KOPT-K1 (cell line): ENCODE measurements around the gene AP1S1.
"Not testable (repeated sequence)": the region's sequence is repeated elsewhere in the genome, so short reads cannot be mapped to it uniquely, and the experiment has no call there.

Experiments
- H3K27ac ChIP-seq: fragments of 200-600 bp; sonication (generic); 2 replicates; pipeline ENCODE4 v1.5.1; 2016; ENCODE audit warnings: antibody characterized with exemption, mild to moderate bottlenecking, low read depth, low read length; ENCODE audit not compliant: poor library complexity, severe bottlenecking
- H3K36me3 ChIP-seq: fragments of 200-600 bp; sonication (generic); 2 replicates; pipeline ENCODE4 v1.5.1; 2017; ENCODE audit warnings: antibody characterized with exemption, mild to moderate bottlenecking, low read length, moderate library complexity; ENCODE audit not compliant: insufficient read depth
- H3K9me3 ChIP-seq: fragments of 200-600 bp; sonication (generic); 2 replicates; pipeline ENCODE4 v1.5.1; 2017; ENCODE audit warnings: antibody characterized with exemption, low read length, mild to moderate bottlenecking; ENCODE audit not compliant: insufficient read depth, poor library complexity, severe bottlenecking

AP1S1 gene

DNA sequence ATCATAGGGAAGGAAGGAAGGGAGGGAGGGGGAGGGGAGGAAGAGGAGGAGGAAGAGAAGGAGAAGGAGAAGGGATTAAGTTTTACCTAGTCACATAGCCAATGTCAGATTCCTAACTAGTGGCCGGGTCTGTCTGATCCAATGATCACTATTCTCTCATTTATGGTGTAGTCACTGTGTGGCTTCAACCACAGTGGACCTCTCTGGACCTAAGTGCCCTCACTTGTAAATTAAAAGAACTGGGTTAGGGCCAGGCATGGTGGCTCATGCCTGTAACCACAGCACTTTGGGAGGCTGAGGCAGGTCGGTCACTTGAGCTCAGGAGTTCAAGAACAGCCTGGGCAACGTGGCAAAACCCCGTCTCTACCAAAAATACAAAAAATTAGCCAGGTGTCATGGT lies 34.0 kb upstream of the AP1S1 start:
- Histone ChIP-seq H3K36me3 (no peaks in the 10 kb centered on the region), H3K27ac (no peak overlapping the region), H3K9me3 (no peaks in the 10 kb centered on the region)

DNA sequence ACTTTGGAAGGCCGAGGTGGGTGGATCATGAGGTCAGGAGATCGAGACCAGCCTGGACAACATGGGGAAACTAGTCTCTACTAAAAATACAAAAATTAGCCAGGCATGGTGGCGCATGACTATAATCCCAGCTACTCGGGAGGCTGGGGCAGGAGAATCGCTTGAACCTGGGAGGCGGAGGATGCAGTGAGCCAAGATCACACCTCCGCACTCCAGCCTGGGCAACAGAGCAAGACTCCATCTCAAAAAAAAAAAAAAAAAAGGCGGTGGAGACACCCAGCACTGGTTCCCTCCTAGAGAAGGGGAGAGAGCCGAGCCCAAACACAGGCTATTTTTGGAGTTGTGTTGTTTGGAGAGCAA lies 32.7 kb upstream of the AP1S1 start:
- not testable (repeated sequence) for H3K9me3 ChIP-seq, H3K36me3 ChIP-seq, H3K27ac ChIP-seq

- Histone ChIP-seq H3K9me3 (no peaks in the 10 kb centered on the region), H3K36me3 (no peaks in the 10 kb centered on the region), H3K27ac (no peak overlapping the region)
Observed at GRCh38 chr7:101121991-101122932, 32.0 kb upstream of the AP1S1 start.

DNA sequence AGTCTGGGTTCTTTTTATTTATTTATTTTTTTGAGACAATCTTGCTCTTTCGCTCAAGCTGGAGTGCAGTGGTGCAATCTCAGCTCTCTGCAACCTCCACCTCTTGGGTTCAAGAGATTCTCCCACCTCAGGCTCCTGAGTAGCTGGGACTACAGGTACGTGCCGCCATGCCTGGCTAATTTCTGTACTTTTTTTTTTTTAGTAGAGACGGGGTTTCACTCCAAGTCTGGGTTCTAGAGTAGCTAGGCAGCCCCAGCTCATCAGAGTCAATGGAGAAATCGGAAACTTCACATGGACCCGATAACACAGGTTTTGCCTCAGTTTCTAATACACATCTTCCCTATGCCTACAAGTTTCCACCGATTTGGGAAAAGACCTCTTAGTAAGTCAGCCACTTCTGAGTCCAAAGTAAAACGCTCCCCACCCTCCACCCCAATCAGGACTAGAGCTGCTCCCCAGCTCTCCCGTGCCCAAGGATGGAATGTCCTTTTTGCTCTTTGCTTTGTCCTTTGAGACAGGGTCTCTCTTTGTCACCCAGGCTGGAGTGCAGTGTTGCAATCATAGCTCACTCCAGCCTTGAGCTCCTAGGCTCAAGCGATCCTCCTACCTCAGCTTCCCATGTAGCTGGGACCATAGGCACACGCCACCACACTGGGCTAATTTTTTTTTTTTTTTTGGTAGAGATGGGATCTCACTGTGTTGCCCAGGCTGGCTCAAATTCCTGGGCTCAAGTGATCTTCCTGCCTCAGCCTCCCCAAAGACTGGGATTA lies 31.2 kb upstream of the AP1S1 start:
- Histone ChIP-seq H3K9me3 (no peaks in the 10 kb centered on the region), H3K27ac (no peak overlapping the region), H3K36me3 (no peaks in the 10 kb centered on the region)

GRCh38 chr7:101123703-101124068 lies 30.6 kb upstream of the AP1S1 start:
- H3K9me3 ChIP-seq: no peaks in the 10 kb centered on the region
- no peaks in the 10 kb centered on the region for H3K36me3 ChIP-seq
- H3K27ac ChIP-seq: no peak overlapping the region

DNA sequence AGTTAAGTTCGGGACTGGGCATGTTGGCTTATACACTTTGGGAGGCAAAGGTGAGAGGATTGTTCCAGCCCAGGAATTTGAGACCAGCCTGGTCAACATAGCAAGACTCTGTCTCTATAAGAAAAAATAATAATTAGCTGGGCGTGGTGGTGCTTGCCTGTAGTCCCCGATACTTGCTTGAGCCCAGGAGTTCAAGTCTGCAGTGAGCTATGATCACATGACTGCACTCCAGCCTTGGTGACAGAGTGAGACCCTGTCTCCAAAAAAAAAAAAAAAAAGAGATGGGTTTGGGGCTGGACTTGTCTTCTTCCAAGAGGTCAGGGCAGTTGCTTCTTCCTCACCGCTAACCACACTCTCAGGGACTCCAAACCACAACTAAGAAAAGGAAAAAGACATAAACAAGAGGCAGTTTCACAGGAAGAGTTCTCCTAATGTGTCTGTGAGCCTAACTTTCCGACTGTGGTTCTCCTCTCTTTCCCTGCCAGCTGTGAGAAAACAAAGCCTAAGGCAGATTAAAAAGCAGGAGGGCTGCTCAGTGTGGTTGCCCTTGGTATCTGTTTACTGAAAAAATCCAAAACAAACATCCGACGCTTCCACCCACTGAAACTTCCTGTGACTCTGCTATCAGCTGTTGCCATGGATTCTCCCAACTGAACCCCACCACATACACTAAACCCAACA lies 29.8 kb upstream of the AP1S1 start:
- H3K27ac ChIP-seq: no peak overlapping the region
- no peaks in the 10 kb centered on the region for H3K36me3 ChIP-seq
- H3K9me3 ChIP-seq: no peaks in the 10 kb centered on the region

DNA sequence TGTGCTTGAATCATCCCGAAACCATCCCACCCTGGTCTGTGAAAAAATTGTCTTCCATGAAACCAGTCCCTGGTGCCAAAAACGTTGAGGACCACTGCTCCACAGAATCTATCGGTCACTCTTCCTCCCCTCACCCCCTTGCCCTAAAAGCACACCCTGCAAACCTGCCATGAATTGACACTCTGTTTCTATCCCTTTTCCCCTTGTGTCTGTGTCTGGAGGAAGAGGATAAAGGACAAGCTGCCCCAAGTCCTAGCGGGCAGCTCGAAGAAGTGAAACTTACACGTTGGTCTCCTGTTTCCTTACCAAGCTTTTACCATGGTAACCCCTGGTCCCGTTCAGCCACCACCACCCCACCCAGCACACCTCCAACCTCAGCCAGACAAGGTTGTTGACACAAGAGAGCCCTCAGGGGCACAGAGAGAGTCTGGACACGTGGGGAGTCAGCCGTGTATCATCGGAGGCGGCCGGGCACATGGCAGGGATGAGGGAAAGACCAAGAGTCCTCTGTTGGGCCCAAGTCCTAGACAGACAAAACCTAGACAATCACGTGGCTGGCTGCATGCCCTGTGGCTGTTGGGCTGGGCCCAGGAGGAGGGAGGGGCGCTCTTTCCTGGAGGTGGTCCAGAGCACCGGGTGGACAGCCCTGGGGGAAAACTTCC lies 28.2 kb upstream of the AP1S1 start:
- H3K9me3 ChIP-seq: no peaks in the 10 kb centered on the region
- H3K36me3 ChIP-seq: no peaks in the 10 kb centered on the region
- H3K27ac ChIP-seq: no peak overlapping the region

DNA sequence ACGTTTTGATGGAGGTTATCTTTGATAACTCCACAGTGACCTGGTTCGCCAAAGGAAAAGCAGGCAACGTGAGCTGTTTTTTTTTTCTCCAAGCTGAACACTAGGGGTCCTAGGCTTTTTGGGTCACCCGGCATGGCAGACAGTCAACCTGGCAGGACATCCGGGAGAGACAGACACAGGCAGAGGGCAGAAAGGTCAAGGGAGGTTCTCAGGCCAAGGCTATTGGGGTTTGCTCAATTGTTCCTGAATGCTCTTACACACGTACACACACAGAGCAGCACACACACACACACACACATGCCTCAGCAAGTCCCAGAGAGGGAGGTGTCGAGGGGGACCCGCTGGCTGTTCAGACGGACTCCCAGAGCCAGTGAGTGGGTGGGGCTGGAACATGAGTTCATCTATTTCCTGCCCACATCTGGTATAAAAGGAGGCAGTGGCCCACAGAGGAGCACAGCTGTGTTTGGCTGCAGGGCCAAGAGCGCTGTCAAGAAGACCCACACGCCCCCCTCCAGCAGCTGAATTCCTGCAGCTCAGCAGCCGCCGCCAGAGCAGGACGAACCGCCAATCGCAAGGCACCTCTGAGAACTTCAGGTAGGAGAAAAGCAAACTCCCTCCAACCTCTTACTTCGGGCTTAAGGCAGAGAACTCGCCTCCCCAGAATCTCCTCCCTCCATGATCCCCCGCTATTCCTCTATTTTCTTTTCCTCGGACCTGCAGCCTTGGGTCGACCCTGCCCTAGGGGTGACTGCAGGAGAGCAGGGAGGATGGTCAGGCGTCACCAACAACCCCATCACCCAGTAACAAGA lies 27.4 kb upstream of the AP1S1 start, which contains the start of gene SERPINE1:
SERPINE1 (plus strand) TSS at position 454 of the 809 bp plus-strand sequence. CDS start 1,290 bp downstream, outside the sequence.
- no peaks in the 10 kb centered on the region for H3K9me3 ChIP-seq
- H3K27ac ChIP-seq: no peak within 1 kb of the TSS
- no peaks in the 10 kb centered on the region for H3K36me3 ChIP-seq

- no peaks in the 10 kb centered on the region for H3K9me3 ChIP-seq
- H3K27ac ChIP-seq: no peak overlapping the region
- no peaks in the 10 kb centered on the region for H3K36me3 ChIP-seq
Observed at GRCh38 chr7:101127460-101128039, 26.7 kb upstream of the AP1S1 start.

DNA sequence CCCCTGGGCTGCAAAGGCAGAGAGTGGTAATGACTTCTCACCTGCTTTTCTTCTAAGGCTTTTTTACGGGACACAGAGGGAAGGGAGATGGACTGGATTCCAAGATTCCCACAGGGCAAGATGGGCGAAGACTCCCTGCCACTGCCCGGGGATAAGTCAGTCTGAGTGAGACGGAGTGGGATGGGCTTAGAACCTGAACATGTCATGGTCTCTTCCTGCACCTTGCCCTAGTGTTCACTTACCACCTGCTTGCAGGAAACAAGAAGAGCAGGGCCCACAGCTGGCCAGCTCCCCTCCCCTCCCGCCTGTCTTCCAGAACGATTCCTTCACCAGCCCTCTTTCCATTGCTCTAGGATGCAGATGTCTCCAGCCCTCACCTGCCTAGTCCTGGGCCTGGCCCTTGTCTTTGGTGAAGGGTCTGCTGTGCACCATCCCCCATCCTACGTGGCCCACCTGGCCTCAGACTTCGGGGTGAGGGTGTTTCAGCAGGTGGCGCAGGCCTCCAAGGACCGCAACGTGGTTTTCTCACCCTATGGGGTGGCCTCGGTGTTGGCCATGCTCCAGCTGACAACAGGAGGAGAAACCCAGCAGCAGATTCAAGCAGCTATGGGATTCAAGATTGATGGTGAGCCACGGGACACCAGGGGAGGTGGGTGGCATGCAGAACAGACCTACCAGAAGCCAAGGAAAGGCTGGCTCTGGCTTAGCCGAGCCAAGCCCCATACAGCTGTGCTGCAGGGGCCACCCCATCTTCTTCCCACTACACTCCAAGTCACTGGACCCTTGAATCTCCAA lies 26.0 kb upstream of the AP1S1 start:
- Histone ChIP-seq H3K27ac (no peak overlapping the region), H3K36me3 (no peaks in the 10 kb centered on the region), H3K9me3 (no peaks in the 10 kb centered on the region)

DNA sequence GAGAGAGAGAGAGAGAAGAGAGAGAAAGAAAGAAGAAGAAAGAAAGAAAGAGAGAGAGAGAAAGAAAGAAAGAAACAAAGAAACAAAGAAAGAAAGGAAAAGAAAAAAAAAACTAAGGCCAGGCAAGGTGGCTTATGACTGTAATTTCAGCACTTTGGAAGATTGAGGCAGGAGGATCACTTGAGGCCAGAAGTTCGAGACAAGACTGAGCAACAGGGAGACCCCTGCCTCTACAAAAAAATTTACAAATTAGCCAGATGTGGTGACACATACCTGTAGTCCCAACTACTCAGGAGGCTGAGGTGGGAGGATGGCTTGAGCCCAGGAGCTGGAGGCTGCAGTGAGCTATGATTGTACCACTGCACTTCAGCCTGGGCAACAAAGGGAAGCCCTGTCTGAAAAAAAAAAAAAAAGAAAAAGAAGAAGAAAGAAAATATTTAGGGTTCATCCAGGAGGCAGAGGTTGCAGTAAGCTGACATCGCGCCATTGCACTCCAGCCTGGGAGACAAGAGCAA lies 24.6 kb upstream of the AP1S1 start:
- Histone ChIP-seq H3K36me3 (no peaks in the 10 kb centered on the region), H3K27ac (no peak overlapping the region), H3K9me3 (no peaks in the 10 kb centered on the region)

DNA sequence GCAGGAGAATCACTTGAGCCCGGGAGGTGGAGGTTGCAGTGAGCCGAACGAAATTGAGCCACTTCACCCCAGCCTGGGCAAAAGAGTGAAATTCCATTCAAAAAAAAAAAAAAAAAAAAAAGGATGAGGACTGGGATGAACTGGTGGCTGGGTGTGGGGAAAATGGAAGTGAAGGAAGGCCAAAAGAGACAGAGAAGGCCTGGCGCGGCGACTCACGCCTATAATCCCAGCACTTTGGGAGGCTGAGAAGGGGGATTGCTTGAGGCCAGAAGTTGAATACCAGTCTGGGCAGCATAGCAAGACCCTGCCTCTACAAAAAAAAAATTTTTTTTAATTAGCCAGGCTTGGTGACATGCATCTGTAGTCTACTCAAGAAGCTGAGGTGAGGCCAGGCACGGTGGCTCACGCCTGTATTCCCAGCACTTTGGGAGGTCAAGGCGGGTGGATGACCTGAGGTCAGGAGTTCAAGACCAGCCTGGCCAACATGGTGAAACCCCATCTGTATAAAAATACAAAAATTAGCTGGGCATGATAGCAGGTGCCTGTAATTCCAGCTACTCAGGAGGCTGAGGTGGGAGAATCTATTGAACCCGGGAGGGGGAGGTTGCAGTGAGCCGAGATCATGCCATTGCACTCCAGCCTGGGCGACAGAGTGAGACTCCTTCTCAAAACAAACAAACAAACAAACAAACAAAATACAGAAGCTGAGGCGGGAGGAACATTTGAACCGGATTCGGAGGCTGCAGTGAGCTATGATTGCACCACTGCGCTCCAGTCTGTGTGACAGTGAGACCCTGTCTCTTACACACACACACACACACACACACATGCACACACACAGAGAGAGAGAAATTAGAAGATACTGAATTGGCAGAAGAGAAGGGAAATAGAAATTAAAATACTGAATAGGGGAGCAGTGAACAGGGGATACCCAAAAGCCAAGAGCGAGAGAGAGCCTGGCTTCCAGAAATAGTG lies 21.4 kb upstream of the AP1S1 start:
- not testable (repeated sequence) for H3K36me3 ChIP-seq, H3K9me3 ChIP-seq, H3K27ac ChIP-seq
